ENCODE measurements around the gene RBM25. TPM values are rescaled to one million over a fixed set of nuclear protein-coding genes. Genes with fewer than 3 reads are reported as not detected.
A peak's percentile ranks its signal among the peaks of the same experiment; 100 is the strongest.

Gene RBM25
- total and polyA plus RNA-seq, 4 donors, result 8.4 to 26.2 (median 22.2) TPM

DNA sequence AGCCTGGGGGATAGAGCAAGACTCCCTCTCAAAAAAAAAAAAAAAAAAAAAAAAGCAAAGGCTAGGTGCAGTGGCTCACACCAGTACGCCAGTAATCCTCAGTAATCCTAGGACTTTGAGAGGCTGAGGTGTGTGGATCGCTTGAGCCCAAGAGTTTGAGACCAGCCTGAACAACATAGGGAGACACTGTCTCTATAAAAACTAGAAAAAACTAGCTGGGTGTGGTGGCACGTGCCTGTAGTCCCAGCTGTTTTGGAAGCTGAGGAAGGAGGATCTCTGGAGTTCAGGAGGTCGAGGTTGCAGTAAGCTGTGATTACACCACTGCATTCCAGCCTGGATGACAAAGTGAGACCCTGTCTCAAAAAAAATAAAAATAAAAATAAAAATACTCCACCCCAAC lies 8.9 kb upstream of the RBM25 start:
- no peak overlapping the region for H3K27ac ChIP-seq (ENCODE audit: low read depth in 1 of 2, low read length in 2 of 2)
- no peak for TF ChIP-seq JUND (IDR thresholded peaks at IDR 0.05)
- TF ChIP-seq YY1 (IDR thresholded peaks at IDR 0.05), result no peak
- TF ChIP-seq, protein P1, sequence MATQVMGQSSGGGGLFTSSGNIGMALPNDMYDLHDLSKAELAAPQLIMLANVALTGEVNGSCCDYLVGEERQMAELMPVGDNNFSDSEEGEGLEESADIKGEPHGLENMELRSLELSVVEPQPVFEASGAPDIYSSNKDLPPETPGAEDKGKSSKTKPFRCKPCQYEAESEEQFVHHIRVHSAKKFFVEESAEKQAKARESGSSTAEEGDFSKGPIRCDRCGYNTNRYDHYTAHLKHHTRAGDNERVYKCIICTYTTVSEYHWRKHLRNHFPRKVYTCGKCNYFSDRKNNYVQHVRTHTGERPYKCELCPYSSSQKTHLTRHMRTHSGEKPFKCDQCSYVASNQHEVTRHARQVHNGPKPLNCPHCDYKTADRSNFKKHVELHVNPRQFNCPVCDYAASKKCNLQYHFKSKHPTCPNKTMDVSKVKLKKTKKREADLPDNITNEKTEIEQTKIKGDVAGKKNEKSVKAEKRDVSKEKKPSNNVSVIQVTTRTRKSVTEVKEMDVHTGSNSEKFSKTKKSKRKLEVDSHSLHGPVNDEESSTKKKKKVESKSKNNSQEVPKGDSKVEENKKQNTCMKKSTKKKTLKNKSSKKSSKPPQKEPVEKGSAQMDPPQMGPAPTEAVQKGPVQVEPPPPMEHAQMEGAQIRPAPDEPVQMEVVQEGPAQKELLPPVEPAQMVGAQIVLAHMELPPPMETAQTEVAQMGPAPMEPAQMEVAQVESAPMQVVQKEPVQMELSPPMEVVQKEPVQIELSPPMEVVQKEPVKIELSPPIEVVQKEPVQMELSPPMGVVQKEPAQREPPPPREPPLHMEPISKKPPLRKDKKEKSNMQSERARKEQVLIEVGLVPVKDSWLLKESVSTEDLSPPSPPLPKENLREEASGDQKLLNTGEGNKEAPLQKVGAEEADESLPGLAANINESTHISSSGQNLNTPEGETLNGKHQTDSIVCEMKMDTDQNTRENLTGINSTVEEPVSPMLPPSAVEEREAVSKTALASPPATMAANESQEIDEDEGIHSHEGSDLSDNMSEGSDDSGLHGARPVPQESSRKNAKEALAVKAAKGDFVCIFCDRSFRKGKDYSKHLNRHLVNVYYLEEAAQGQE (IDR thresholded peaks at IDR 0.05), result no peak
- no peak for TF ChIP-seq HNF4A (conservative IDR thresholded peaks at IDR 0.05)
- no peak for TF ChIP-seq RAD21 (IDR thresholded peaks at IDR 0.05)
- TF ChIP-seq NR2F2 (IDR thresholded peaks at IDR 0.05), result no peak
- TF ChIP-seq, protein P2, sequence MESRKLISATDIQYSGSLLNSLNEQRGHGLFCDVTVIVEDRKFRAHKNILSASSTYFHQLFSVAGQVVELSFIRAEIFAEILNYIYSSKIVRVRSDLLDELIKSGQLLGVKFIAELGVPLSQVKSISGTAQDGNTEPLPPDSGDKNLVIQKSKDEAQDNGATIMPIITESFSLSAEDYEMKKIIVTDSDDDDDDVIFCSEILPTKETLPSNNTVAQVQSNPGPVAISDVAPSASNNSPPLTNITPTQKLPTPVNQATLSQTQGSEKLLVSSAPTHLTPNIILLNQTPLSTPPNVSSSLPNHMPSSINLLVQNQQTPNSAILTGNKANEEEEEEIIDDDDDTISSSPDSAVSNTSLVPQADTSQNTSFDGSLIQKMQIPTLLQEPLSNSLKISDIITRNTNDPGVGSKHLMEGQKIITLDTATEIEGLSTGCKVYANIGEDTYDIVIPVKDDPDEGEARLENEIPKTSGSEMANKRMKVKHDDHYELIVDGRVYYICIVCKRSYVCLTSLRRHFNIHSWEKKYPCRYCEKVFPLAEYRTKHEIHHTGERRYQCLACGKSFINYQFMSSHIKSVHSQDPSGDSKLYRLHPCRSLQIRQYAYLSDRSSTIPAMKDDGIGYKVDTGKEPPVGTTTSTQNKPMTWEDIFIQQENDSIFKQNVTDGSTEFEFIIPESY (IDR thresholded peaks at IDR 0.05), result no peak
- TF ChIP-seq GABPA (IDR thresholded peaks at IDR 0.05 in 1 of 2, conservative IDR thresholded peaks at IDR 0.05 in 1 of 2), result no peak
- H3K36me3 ChIP-seq (ENCODE audit: control insufficient read depth in 4 of 4, insufficient read depth in 3 of 4, low read depth in 1 of 4, low read length in 3 of 4), result no peaks in the 10 kb centered on the region
- no peak overlapping the region for H3K9ac ChIP-seq (ENCODE audit: low read depth in 1 of 2, low read length in 2 of 2)
- H3K4me3 ChIP-seq (ENCODE audit: low read depth in 1 of 3, low read length in 3 of 3), result no peak overlapping the region
- no peaks in the 10 kb centered on the region for H3K9me3 ChIP-seq (ENCODE audit: control insufficient read depth in 4 of 4, low read length in 3 of 4)
- H3K4me1 ChIP-seq (ENCODE audit: control insufficient read depth in 4 of 4, insufficient read depth in 4 of 4, low read length in 3 of 4), result no peaks in the 10 kb centered on the region
- H3K27me3 ChIP-seq (ENCODE audit: control insufficient read depth in 4 of 4, insufficient read depth in 4 of 4, low read length in 3 of 4), result no peaks in the 10 kb centered on the region
- 75% methylated on average over 4 of the region's 4 CpGs for WGBS
- no peak for DNase-seq (ENCODE audit: low spot score)

DNA sequence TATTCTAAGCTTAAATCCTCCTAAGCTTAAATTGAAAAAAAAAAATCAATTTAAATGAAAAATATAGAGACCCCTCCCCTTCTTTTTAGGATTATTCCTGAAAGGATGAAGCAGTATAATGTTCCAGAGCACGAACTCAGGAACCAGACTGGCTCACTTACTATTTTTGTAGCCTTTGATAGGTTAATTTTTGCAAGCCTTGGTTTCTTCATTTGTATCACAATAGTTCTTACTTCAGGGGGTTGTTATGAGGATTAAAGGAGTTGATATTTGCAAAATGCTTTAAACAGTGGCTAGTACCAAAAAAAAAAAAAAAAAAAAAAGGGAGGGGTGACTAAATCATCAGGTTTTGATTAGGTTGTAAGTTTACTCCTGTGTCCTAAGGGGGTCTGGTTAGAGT lies 3.1 kb upstream of the RBM25 start:
- H3K4me3 ChIP-seq (ENCODE audit: low read depth in 1 of 3, low read length in 3 of 3), result no peak overlapping the region
- H3K36me3 ChIP-seq (ENCODE audit: control insufficient read depth in 4 of 4, insufficient read depth in 3 of 4, low read depth in 1 of 4, low read length in 3 of 4), result no peaks in the 10 kb centered on the region
- no peak overlapping the region for H3K9ac ChIP-seq (ENCODE audit: low read depth in 1 of 2, low read length in 2 of 2)
- no peak for TF ChIP-seq JUND (IDR thresholded peaks at IDR 0.05)
- TF ChIP-seq, protein P3, sequence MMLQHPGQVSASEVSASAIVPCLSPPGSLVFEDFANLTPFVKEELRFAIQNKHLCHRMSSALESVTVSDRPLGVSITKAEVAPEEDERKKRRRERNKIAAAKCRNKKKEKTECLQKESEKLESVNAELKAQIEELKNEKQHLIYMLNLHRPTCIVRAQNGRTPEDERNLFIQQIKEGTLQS (IDR thresholded peaks at IDR 0.05), result no peak
- TF ChIP-seq HNF4A (conservative IDR thresholded peaks at IDR 0.05), result no peak
- TF ChIP-seq RXRA (IDR thresholded peaks at IDR 0.05), result no peak
- no peak for TF ChIP-seq EGR1 (IDR thresholded peaks at IDR 0.05; ENCODE audit: low read depth in 2 of 2)
- TF ChIP-seq FOXA1 (IDR thresholded peaks at IDR 0.05), result no peak
- no peak for TF ChIP-seq SP1 (IDR thresholded peaks at IDR 0.05)
- no peaks in the 10 kb centered on the region for H3K9me3 ChIP-seq (ENCODE audit: control insufficient read depth in 4 of 4, low read length in 3 of 4)
- no peaks in the 10 kb centered on the region for H3K27me3 ChIP-seq (ENCODE audit: control insufficient read depth in 4 of 4, insufficient read depth in 4 of 4, low read length in 3 of 4)
- peaks cover 3 to 15% (median 6%) of the 10 kb centered on the region in 4 donors for H3K4me1 ChIP-seq (ENCODE audit: control insufficient read depth in 4 of 4, insufficient read depth in 4 of 4, low read length in 3 of 4)
- 94% methylated on average over 1 of the region's 1 CpG for WGBS
- no peak for DNase-seq (ENCODE audit: low spot score)
- H3K27ac ChIP-seq (ENCODE audit: low read depth in 1 of 2, low read length in 2 of 2), result no peak overlapping the region

DNA sequence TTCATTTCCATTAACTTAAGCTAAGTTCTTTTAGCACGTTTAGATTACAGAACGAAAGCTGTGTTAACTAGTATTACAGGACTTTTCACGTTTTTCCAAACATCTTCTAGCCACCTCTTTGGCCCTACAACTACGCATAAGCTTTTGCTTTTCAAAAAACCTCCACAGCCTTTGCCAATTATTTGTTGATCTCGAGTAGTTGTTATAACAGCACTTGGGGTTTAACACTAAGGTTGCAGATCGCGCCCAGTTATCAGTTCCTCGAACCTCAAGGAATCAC lies 450 bp upstream of the RBM25 start:
- Histone ChIP-seq H3K27ac (ENCODE audit: low read depth in 1 of 2, low read length in 2 of 2) (peak overlapping the region; percentile 79 to 80), H3K27me3 (ENCODE audit: control insufficient read depth in 4 of 4, insufficient read depth in 4 of 4, low read length in 3 of 4) (no peaks in the 10 kb centered on the region), H3K9ac (ENCODE audit: low read depth in 1 of 2, low read length in 2 of 2) (peak overlapping the region; percentile 52 to 66), H3K9me3 (ENCODE audit: control insufficient read depth in 4 of 4, low read length in 3 of 4) (no peaks in the 10 kb centered on the region), H3K4me3 (ENCODE audit: low read depth in 1 of 3, low read length in 3 of 3) (peak overlapping the region; percentile 65 to 90 (median 79)), H3K4me1 (ENCODE audit: control insufficient read depth in 4 of 4, insufficient read depth in 4 of 4, low read length in 3 of 4) (peaks cover 7 to 24% (median 13%) of the 10 kb centered on the region in 4 donors), H3K36me3 (ENCODE audit: control insufficient read depth in 4 of 4, insufficient read depth in 3 of 4, low read depth in 1 of 4, low read length in 3 of 4) (no peaks in the 10 kb centered on the region)
- no peak for DNase-seq (ENCODE audit: low spot score)
- 3% methylated on average over 8 of the region's 8 CpGs for WGBS
- no peak for TF ChIP-seq EGR1 (IDR thresholded peaks at IDR 0.05; ENCODE audit: low read depth in 2 of 2)
- no peak for TF ChIP-seq HNF4A (conservative IDR thresholded peaks at IDR 0.05)
- TF ChIP-seq YY1 (IDR thresholded peaks at IDR 0.05), result no peak
- TF ChIP-seq FOXA2 (IDR thresholded peaks at IDR 0.05), result no peak
- no peak for TF ChIP-seq TAF1 (conservative IDR thresholded peaks at IDR 0.05)
- no peak for TF ChIP-seq RXRA (IDR thresholded peaks at IDR 0.05)
- no peak for TF ChIP-seq GABPA (IDR thresholded peaks at IDR 0.05 in 1 of 2, conservative IDR thresholded peaks at IDR 0.05 in 1 of 2)
- TF ChIP-seq, protein P3 (IDR thresholded peaks at IDR 0.05), result no peak
- TF ChIP-seq, protein P4, sequence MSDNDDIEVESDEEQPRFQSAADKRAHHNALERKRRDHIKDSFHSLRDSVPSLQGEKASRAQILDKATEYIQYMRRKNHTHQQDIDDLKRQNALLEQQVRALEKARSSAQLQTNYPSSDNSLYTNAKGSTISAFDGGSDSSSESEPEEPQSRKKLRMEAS (IDR thresholded peaks at IDR 0.05), result no peak
- TF ChIP-seq, protein P2 (IDR thresholded peaks at IDR 0.05), result no peak
- TF ChIP-seq, protein P5, sequence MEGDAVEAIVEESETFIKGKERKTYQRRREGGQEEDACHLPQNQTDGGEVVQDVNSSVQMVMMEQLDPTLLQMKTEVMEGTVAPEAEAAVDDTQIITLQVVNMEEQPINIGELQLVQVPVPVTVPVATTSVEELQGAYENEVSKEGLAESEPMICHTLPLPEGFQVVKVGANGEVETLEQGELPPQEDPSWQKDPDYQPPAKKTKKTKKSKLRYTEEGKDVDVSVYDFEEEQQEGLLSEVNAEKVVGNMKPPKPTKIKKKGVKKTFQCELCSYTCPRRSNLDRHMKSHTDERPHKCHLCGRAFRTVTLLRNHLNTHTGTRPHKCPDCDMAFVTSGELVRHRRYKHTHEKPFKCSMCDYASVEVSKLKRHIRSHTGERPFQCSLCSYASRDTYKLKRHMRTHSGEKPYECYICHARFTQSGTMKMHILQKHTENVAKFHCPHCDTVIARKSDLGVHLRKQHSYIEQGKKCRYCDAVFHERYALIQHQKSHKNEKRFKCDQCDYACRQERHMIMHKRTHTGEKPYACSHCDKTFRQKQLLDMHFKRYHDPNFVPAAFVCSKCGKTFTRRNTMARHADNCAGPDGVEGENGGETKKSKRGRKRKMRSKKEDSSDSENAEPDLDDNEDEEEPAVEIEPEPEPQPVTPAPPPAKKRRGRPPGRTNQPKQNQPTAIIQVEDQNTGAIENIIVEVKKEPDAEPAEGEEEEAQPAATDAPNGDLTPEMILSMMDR (IDR thresholded peaks at IDR 0.05; ENCODE audit: low read depth, low read length, missing input control), result no peak
